D721Med (cell line): Measurements from ENCODE around the gene SANBR.

Source experiments
- DNase-seq: peaks from one replicate; pipeline ENCODE4 v3.0.0; 2011; ENCODE audit warnings: low spot score; ENCODE audit not compliant: insufficient read length
- FAIRE-seq: peaks from 2 replicates; lab custom pipeline; 2011; peaks lifted over from hg19 to GRCh38; lab: Jason Lieb, UNC
- CTCF ChIP-seq: IDR thresholded peaks from 2 replicates; pipeline ENCODE4 v1.5.1; 2012; ENCODE audit warnings: mild to moderate bottlenecking, control low read depth; ENCODE audit not compliant: insufficient read depth; ENCODE audit errors: missing control alignments

The SANBR gene

GRCh38 chr2:61089797-61090196 is 24.1 kb downstream of the SANBR start:
- TF ChIP-seq CTCF: no peak
- no peak for DNase-seq
- FAIRE-seq: no peak

- TF ChIP-seq CTCF: no peak
- DNase-seq: no peak
These were observed 24.8 kb downstream of the SANBR start for GRCh38 chr2:61090386-61090921.

GRCh38 chr2:61091485-61091884 is 25.8 kb downstream of the SANBR start:
- FAIRE-seq (no peak), DNase-seq (no peak)
- TF ChIP-seq CTCF: no peak

More at GRCh38 chr2:61090386-61090921, 24.8 kb downstream of the SANBR start:
- no peak for FAIRE-seq

GRCh38 chr2:61096438-61096837 is 30.8 kb downstream of the SANBR start:
- FAIRE-seq (no peak), DNase-seq (no peak)
- TF ChIP-seq CTCF: no peak

GRCh38 chr2:61100801-61101200 is 35.1 kb downstream of the SANBR start:
- no peak for TF ChIP-seq CTCF
- no peak for DNase-seq
- FAIRE-seq: no peak

GRCh38 chr2:61109291-61109690 is 43.6 kb downstream of the SANBR start:
- no peak for TF ChIP-seq CTCF
- FAIRE-seq: no peak

GRCh38 chr2:61111708-61112107 is 46.0 kb downstream of the SANBR start:
- FAIRE-seq (no peak), DNase-seq (no peak)
- no peak for TF ChIP-seq CTCF

More at GRCh38 chr2:61109291-61109690, 43.6 kb downstream of the SANBR start:
- no peak for DNase-seq
